ENCODE measurements around the gene SEPTIN10. TPM values are rescaled to one million over a fixed set of nuclear protein-coding genes. Genes with fewer than 3 reads are reported as not detected.

Gene SEPTIN10
- total and polyA plus RNA-seq, 2 donors (not counting 1 experiment from before 2014, with no cell fraction given): 0.28 TPM; not detected in 1

DNA sequence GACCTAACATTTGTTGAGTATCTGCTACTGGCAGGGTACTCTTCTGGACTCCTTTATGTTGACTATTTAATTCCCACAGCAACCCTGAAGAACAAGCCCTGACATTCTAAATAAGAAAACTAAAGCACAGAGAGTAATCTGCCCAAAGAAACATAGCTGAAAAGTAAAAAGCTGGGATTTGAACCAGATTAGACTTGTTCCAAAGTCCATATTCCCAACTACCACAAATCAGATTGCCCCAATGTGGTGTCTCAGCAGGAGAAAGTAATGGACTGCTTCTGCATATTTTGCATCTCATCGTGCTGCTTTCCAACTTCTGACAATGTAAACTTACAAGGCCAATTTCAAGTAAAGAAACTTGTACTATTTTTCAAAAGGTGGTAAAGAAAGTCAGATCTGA lies 56.5 kb downstream of the SEPTIN10 start:
- H3K27ac Mint-ChIP-seq: no peak overlapping the region
- no peak for TF ChIP-seq EZH2 (IDR thresholded peaks at IDR 0.05; ENCODE audit: borderline replicate concordance, insufficient read depth, low read depth, low read length, poor library complexity, severe bottlenecking)
- TF ChIP-seq, protein P1, sequence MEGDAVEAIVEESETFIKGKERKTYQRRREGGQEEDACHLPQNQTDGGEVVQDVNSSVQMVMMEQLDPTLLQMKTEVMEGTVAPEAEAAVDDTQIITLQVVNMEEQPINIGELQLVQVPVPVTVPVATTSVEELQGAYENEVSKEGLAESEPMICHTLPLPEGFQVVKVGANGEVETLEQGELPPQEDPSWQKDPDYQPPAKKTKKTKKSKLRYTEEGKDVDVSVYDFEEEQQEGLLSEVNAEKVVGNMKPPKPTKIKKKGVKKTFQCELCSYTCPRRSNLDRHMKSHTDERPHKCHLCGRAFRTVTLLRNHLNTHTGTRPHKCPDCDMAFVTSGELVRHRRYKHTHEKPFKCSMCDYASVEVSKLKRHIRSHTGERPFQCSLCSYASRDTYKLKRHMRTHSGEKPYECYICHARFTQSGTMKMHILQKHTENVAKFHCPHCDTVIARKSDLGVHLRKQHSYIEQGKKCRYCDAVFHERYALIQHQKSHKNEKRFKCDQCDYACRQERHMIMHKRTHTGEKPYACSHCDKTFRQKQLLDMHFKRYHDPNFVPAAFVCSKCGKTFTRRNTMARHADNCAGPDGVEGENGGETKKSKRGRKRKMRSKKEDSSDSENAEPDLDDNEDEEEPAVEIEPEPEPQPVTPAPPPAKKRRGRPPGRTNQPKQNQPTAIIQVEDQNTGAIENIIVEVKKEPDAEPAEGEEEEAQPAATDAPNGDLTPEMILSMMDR (IDR thresholded peaks at IDR 0.05): no peak
- Histone ChIP-seq H3K9ac (ENCODE audit: low read length) (no peak overlapping the region), H3K36me3 (replicated peaks in 1 of 2; ENCODE audit: control extremely low read depth in 1 of 2, control insufficient read depth in 1 of 2, extremely low read depth in 1 of 2, insufficient read depth in 2 of 2, low read length in 1 of 2) (no peaks in the 10 kb centered on the region), H3K4me2 (replicated peaks; ENCODE audit: low read depth, low read length, poor library complexity, severe bottlenecking) (no peak overlapping the region), H2AFZ (ENCODE audit: insufficient read depth, low read depth, low read length, poor library complexity, severe bottlenecking) (no peak overlapping the region), H3K27ac (ENCODE audit: low read length in 2 of 2) (no peak overlapping the region), H4K20me1 (ENCODE audit: control insufficient read depth, insufficient read depth, low read length, poor library complexity, severe bottlenecking) (no peaks in the 10 kb centered on the region), H3K9me3 (ENCODE audit: control extremely low read depth in 1 of 3, control insufficient read depth in 2 of 3, insufficient read depth in 1 of 3, low read length in 2 of 3) (no peaks in the 10 kb centered on the region), H3K4me1 (ENCODE audit: control insufficient read depth in 2 of 2, insufficient read depth in 2 of 2, low read length in 2 of 2) (no peaks in the 10 kb centered on the region), H3K79me2 (ENCODE audit: control insufficient read depth, insufficient read depth, low read length) (no peaks in the 10 kb centered on the region), H3K4me3 (ENCODE audit: control extremely low read depth in 1 of 5, extremely low read depth in 1 of 5, insufficient read depth in 1 of 5, low read depth in 2 of 5, low read length in 4 of 5) (no peak overlapping the region), H3K27me3 (replicated peaks in 1 of 4; ENCODE audit: control extremely low read depth in 1 of 4, control insufficient read depth in 3 of 4, insufficient read depth in 4 of 4, low read length in 3 of 4) (no peaks in the 10 kb centered on the region)
- no peak for ATAC-seq (ENCODE audit: low read depth)
- H3K9me3 Mint-ChIP-seq (ENCODE audit: insufficient read depth): no peaks in the 10 kb centered on the region
- peaks cover 8% of the 10 kb centered on the region for H3K27me3 Mint-ChIP-seq
- no peaks in the 10 kb centered on the region for H3K4me1 Mint-ChIP-seq
- ChIA-PET POLR2A (no interaction called here), CTCF (no interaction called here)
- intact Hi-C loops (cut with micrococcal nuclease): no loop called here
- no CpG with 5 or more reads among the region's 1 CpG for WGBS (ENCODE audit: insufficient coverage)
- DNase-seq: no peak
- no peak overlapping the region for H3K4me3 Mint-ChIP-seq

DNA sequence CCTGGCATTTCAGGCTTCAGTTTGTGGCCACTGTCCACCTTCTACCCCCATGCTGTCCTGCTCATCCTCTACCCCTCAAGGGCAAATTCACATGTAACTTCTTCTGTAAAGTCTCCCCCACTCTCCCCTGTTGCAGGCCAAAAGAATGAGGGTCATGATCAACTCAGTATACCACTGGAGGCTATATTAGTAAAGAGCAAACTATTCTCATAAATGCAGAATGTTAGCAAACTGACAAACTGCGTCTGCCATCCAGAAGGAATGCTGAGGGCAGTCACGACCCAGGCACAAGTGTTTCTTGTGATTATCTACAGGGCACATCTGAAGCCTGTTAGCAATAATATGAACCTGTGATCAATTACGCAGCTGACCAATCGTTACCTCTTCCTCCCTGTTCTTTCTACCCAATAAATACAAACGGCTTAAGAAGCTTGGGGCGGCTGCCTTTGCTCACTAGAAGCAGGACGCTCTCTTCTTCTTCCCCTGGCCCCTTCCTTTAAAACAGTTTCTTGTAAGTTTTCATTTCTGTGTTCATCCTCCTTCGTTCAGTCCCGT lies 58.3 kb downstream of the SEPTIN10 start:
- no peak overlapping the region for H3K4me3 Mint-ChIP-seq
- Histone ChIP-seq H3K4me1 (ENCODE audit: control insufficient read depth in 2 of 2, insufficient read depth in 2 of 2, low read length in 2 of 2) (no peaks in the 10 kb centered on the region), H3K27me3 (replicated peaks in 1 of 4; ENCODE audit: control extremely low read depth in 1 of 4, control insufficient read depth in 3 of 4, insufficient read depth in 4 of 4, low read length in 3 of 4) (no peaks in the 10 kb centered on the region), H3K9ac (ENCODE audit: low read length) (no peak overlapping the region), H3K4me3 (ENCODE audit: control extremely low read depth in 1 of 5, extremely low read depth in 1 of 5, insufficient read depth in 1 of 5, low read depth in 2 of 5, low read length in 4 of 5) (no peak overlapping the region), H2AFZ (ENCODE audit: insufficient read depth, low read depth, low read length, poor library complexity, severe bottlenecking) (no peak overlapping the region), H3K36me3 (replicated peaks in 1 of 2; ENCODE audit: control extremely low read depth in 1 of 2, control insufficient read depth in 1 of 2, extremely low read depth in 1 of 2, insufficient read depth in 2 of 2, low read length in 1 of 2) (no peaks in the 10 kb centered on the region), H3K79me2 (ENCODE audit: control insufficient read depth, insufficient read depth, low read length) (no peaks in the 10 kb centered on the region), H3K27ac (ENCODE audit: low read length in 2 of 2) (no peak overlapping the region), H3K9me3 (ENCODE audit: control extremely low read depth in 1 of 3, control insufficient read depth in 2 of 3, insufficient read depth in 1 of 3, low read length in 2 of 3) (no peaks in the 10 kb centered on the region), H3K4me2 (replicated peaks; ENCODE audit: low read depth, low read length, poor library complexity, severe bottlenecking) (no peak overlapping the region), H4K20me1 (ENCODE audit: control insufficient read depth, insufficient read depth, low read length, poor library complexity, severe bottlenecking) (no peaks in the 10 kb centered on the region)
- no peak overlapping the region for H3K27ac Mint-ChIP-seq
- no peaks in the 10 kb centered on the region for H3K4me1 Mint-ChIP-seq
- DNase-seq: no peak
- 87% methylated on average over 9 of the region's 9 CpGs for WGBS (ENCODE audit: insufficient coverage)
- CTCF ChIA-PET: interaction anchor here (0.6 to 1.1 kb wide), 2 partner anchors 8 to 11 kb away, joined by 3 read pairs; no protein-coding TSS in a partner anchor
- intact Hi-C loops (cut with micrococcal nuclease): no loop called here
- no peaks in the 10 kb centered on the region for H3K9me3 Mint-ChIP-seq (ENCODE audit: insufficient read depth)
- POLR2A ChIA-PET: no interaction called here
- TF ChIP-seq, protein P1 (IDR thresholded peaks at IDR 0.05): no peak
- TF ChIP-seq EZH2 (IDR thresholded peaks at IDR 0.05; ENCODE audit: borderline replicate concordance, insufficient read depth, low read depth, low read length, poor library complexity, severe bottlenecking): no peak
- no peak for ATAC-seq (ENCODE audit: low read depth)
- H3K27me3 Mint-ChIP-seq: peaks cover 8% of the 10 kb centered on the region
